Activated naive CD4-positive, alpha-beta T cell treated with Interleukin-2 at 50 U/mL for 16 hours (primary cell): ENCODE data around the gene ADGRG6.
"Not testable (repeated sequence)": the region's sequence is repeated elsewhere in the genome, so short reads cannot be mapped to it uniquely, and the experiment has no call there.

Source experiments
- DNase-seq: peaks from one replicate; pipeline ENCODE4 v3.0.0-alpha.2; 2020

ADGRG6 gene

GRCh38 chr6:142301651-142302391, at the start of gene ADGRG6:
Gene ADGRG6, plus strand, starts transcription at chr6:142302007. Its CDS starts 323 bp downstream, at chr6:142302330.
- DNase-seq: peak; percentile 18

GRCh38 chr6:142254513-142254912, 47.3 kb upstream of the ADGRG6 start:
- DNase-seq: no peak

- no peak for DNase-seq
These were observed 46.0 kb upstream of the ADGRG6 start for GRCh38 chr6:142255785-142256184.

GRCh38 chr6:142258305-142258704, 43.5 kb upstream of the ADGRG6 start:
- no peak for DNase-seq

GRCh38 chr6:142258757-142259156, 43.0 kb upstream of the ADGRG6 start:
- no peak for DNase-seq

GRCh38 chr6:142260748-142261147, 41.1 kb upstream of the ADGRG6 start:
- DNase-seq: no peak

- DNase-seq: no peak
These were observed 39.6 kb upstream of the ADGRG6 start for GRCh38 chr6:142262231-142262630.

GRCh38 chr6:142265476-142265875, 36.3 kb upstream of the ADGRG6 start:
- no peak for DNase-seq

- DNase-seq: no peak
These were observed 35.7 kb upstream of the ADGRG6 start for GRCh38 chr6:142266060-142266459.

GRCh38 chr6:142271476-142271875, 30.3 kb upstream of the ADGRG6 start:
- DNase-seq: no peak

GRCh38 chr6:142274656-142275055, 27.2 kb upstream of the ADGRG6 start:
- no peak for DNase-seq

- DNase-seq: no peak
These were observed 26.4 kb upstream of the ADGRG6 start for GRCh38 chr6:142275236-142276006.

GRCh38 chr6:142276256-142276655, 25.6 kb upstream of the ADGRG6 start:
- DNase-seq: no peak

GRCh38 chr6:142279350-142280180, 22.2 kb upstream of the ADGRG6 start:
- no peak for DNase-seq

GRCh38 chr6:142280265-142280664, 21.5 kb upstream of the ADGRG6 start:
- no peak for DNase-seq

GRCh38 chr6:142280927-142281326, 20.9 kb upstream of the ADGRG6 start:
- no peak for DNase-seq

- not testable (repeated sequence) for DNase-seq
These were observed 18.7 kb upstream of the ADGRG6 start for GRCh38 chr6:142283138-142283537.

- DNase-seq: no peak
These were observed 17.4 kb upstream of the ADGRG6 start for GRCh38 chr6:142284419-142284818.

GRCh38 chr6:142285235-142286087, 16.3 kb upstream of the ADGRG6 start:
- DNase-seq: no peak

- no peak for DNase-seq
These were observed 15.8 kb upstream of the ADGRG6 start for GRCh38 chr6:142286088-142286409.

GRCh38 chr6:142289687-142290086, 12.1 kb upstream of the ADGRG6 start:
- DNase-seq: no peak

GRCh38 chr6:142290851-142291250, 11.0 kb upstream of the ADGRG6 start:
- DNase-seq: no peak

GRCh38 chr6:142291512-142291911, 10.3 kb upstream of the ADGRG6 start:
- no peak for DNase-seq
